GM21528 (cell line): ENCODE data around the gene NEFH.
"Not testable (repeated sequence)": the region's sequence is repeated elsewhere in the genome, so short reads cannot be mapped to it uniquely, and the experiment has no call there.

Experiments
- ATAC-seq: cut with Tn5 transposase; IDR thresholded peaks from one replicate; pipeline ENCODE4 v1.9.1; 2021; ENCODE audit warnings: mild to moderate bottlenecking, moderate library complexity; ENCODE audit not compliant: unreplicated experiment, low FRiP score

Gene NEFH

DNA sequence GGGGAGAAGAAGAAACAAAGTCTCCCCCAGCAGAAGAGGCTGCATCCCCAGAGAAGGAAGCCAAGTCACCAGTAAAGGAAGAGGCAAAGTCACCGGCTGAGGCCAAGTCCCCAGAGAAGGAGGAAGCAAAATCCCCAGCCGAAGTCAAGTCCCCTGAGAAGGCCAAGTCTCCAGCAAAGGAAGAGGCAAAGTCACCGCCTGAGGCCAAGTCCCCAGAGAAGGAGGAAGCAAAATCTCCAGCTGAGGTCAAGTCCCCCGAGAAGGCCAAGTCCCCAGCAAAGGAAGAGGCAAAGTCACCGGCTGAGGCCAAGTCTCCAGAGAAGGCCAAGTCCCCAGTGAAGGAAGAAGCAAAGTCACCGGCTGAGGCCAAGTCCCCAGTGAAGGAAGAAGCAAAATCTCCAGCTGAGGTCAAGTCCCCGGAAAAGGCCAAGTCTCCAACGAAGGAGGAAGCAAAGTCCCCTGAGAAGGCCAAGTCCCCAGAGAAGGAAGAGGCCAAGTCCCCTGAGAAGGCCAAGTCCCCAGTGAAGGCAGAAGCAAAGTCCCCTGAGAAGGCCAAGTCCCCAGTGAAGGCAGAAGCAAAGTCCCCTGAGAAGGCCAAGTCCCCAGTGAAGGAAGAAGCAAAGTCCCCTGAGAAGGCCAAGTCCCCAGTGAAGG is 9.2 kb downstream of the NEFH start:
- not testable (repeated sequence) for ATAC-seq

DNA sequence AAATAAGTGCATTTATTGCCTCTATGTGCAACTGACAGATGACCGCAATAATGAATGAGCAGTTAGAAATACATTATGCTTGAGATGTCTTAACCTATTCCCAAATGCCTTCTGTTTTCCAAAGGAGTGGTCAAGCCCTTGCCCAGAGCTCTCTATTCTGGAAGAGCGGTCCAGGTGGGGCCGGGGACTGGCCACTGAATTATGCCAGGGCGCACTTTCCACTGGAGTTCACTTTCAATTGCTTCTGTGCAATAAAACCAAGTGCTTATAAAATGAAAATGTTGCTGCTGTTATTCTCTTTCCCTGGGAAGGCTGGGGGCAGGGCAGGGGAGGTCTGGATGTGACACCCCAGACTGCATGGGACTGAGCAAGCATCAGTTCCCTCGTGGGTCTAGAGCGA is 11.0 kb downstream of the NEFH start:
- no peak for ATAC-seq

DNA sequence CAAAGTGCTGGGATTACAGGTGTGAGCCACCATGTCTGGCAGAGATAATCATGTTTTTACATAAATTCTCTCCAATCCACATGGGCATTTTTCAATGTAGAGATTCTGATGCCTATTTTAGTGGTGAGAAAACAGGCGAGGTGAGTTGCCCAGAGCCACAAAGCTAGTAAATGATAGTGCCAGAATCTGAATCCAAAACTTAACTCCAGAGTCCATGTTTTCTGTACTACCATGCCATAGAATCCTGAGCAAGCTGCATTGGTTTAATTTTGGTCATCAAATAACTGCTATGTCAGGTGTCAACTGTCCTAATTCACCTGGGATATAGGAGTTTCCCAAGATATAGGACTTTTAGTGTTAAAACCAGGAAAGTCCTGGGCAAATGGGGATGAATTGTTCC is 13.6 kb downstream of the NEFH start:
- no peak for ATAC-seq

DNA sequence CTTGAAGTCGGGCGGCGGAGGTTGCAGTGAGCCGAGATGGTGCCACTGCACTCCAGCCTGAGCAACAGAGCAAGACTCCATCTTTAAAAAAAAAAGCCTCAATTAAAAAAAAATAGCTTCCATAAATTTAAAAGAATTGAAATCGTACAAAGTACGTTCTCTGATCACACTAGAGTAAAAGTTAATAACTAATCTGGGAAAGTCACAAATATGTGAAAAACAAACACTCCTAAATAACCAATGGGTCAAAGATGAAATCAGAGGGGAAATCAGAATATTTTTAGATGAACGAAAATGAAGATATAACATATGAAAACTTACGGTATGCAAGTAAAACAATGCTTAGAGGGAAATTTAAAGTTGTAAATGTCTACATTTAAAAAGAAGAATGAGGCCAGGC is 19.8 kb downstream of the NEFH start:
- ATAC-seq, result no peak

- no peak for ATAC-seq
Observed at GRCh38 chr22:29503811-29504372, 23.9 kb downstream of the NEFH start.

GRCh38 chr22:29509298-29509697 is 29.3 kb downstream of the NEFH start:
- ATAC-seq, result no peak

DNA sequence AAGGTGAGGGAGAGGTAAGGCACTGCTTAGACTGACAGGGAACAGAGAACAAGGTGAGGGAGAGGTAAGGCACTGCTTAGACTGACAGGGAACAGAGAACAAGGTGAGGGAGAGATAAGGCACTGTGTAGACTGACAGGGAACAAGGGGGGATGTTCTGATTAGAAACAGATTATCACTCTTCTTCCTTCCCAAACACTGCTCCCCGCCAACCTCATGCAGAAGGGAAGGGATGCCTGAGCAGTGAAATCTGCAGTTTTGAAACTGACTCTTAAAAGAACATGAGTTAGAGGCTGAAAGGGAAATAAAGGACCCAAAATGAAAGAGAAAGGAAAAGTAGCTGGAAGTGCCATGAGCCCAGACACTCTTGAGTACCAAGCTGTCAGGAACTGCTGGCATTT is 29.8 kb downstream of the NEFH start:
- no peak for ATAC-seq

- ATAC-seq, result no peak
Observed at GRCh38 chr22:29510542-29510941, 30.5 kb downstream of the NEFH start.

DNA sequence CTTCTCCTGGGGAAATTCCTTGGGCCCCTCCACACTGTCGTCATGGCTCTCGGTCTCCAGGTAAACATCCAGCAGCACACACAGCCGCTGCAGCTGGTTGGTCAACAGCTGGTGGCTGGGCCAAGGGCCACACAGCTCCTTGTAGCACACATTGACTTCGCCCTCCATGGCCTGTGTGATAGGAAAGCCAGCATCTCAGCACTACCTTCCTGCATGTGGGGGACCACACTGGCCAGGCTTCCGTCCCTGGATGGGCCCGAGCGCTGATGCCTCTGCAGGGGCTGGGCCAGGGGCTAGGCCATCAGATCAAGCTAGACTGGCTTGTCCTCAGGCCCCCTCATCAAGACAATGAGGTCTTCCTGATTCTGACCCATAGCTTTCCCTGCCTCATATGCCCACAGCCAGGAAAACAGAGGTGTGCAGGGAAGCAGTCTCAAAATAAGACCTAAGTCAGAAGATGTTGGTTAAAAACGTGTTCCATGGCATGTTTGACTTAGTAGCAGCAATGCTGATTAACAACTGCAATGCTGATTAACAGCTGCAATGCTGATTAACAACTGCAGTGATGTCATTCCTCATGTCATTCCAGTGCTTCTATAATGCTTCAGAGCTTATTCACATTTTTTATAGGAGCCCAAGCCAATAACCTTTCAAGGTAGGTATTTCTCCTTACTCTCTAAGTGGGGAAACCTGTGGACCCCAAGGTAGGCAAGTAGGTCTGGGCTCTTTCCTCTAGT is 31.3 kb downstream of the NEFH start:
- no peak for ATAC-seq

DNA sequence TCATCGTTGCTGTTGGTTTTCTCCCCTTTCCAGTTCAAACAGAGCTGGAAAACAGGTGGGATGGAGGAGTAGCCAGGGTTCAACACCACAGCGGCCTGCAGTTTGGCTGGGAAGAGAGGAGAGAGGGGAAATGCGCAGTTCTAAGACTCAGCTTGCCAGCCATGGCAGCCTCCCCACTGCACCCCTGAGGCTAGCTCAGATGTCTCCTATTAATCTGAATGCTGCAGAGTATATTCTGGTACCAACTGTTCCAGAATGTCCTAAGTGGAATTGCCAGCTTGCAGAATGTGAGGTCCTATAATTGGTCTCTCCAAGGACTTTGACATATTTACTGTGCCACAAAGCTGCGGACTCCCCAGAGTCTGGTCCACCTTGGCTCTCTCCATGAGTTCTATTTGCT is 32.0 kb downstream of the NEFH start:
- no peak for ATAC-seq

DNA sequence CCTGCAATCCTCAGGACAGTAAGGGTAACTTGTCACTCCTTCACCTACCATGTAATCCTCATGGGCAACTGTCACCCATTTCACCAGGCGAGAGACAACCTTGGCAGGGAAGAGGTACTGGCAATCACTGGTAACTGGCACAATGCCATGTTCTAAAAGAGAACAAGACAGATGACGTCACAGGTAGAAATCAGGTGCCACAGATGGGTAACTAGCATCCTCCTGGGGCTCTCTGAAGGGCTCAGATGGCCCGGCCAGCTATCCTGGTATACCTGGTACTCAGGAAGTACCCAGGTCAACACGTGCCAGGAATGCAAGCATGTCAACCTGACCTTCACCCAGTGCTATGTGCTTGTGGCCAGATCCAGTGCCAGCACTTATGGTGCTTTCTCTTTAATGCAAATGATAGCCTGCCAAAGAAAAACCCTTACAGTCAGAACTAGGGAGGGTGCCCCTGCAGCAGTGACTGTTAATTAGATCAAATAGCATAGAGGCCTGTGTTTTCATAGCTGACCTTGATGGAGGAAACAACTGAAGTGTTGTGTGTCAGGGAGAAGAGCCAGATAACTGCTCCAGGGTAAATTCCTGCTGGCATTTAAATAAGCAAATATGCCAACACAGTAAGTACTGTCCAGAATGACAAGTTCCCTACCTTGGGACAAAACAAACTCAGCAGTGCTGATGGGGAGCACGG is 37.3 kb downstream of the NEFH start:
- ATAC-seq, result no peak

DNA sequence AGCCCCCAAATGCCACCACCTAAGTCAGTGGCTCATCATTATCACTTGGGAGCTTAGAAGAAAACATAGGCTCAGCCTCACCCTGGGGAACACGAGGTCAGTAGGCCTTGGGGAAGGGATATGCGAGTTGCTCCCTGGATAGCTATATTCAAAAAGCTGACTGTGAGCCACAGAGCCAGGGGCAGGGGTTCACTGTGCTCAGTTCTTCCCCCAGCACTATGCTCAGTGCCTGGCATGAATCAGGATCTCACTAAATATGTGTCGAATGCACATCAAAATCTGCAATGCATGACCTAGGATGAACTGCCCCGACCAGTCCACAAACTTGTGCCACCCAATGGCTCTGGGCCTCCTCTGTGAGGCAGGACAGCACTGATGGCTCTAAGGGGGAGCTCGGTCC is 38.4 kb downstream of the NEFH start:
- ATAC-seq, result no peak

DNA sequence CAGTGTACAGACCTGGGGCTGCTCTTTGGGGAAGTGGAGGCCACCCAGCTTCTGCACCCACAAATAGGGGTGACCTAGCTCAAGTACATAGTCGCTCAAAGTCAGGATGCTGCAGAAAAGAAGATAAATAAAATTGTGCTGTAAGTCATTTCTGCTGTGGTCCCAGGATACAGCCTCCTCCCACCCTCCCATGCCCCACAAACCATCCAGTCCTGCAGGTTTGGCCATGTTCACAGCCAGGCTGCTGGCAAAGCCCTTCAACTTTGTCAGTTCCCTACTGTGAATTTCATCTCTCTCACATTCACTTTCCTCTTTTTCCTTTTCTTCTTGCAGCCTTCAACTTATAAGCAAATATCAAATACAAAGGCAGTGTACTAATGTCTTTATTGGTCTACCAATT is 40.0 kb downstream of the NEFH start:
- no peak for ATAC-seq

DNA sequence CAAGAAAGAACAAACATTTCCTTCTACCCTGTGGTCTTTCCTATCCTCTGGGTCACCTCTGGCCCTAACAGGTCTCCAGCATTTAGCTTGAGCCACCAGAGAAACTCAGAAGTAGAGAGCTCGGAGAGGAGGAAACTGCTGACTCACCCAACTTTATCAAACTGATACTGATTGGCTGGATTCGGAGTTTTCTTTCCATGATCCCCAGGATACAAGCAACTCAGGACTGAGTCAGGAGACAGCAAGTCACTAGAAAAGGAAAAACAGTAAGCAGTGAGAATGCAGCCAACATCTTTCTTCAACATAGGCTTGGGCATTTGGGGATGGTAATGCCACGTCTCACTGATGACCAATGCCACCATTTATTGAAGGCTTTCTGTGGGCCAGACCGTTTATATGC is 40.8 kb downstream of the NEFH start:
- no peak for ATAC-seq

GRCh38 chr22:29521526-29521925 is 41.5 kb downstream of the NEFH start:
- ATAC-seq, result no peak

- no peak for ATAC-seq
Observed at GRCh38 chr22:29523761-29524160, 43.7 kb downstream of the NEFH start.

DNA sequence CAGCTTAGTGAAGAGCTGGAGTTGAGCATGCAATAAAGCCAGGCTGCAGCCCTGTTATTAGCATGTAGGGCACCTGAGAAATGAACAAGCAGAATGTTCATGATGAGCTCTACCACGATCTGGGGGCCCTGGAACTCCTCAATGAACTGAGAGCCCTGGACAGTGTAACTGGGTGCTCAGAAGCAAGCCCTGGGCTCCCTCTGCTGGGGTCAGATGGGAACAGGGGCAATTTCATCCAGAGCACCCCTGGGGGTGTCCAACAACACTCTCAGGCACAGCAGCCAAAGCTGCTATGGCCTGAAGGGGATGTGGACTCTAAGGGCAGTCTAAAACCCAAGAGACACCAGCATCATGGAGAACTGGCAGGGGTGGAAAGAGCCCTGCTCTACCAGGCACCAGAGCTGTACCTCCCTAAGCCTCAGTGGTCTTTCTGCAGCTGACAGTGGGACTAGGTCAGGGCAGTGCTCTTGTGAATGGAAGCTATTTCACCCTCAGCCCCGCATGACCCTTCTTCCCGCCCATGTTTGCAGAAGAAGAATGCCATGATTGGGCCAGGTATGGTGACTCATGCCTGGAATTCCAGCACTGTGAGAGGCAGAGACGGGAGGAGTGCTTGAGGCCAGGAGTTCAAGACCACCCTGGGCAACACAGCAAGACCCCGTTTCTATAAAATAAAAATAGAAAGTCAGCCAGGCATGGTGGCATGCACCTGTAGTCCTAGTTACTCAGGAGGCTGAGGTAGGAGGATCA is 44.6 kb downstream of the NEFH start:
- ATAC-seq, result no peak

GRCh38 chr22:29528144-29528543 is 48.1 kb downstream of the NEFH start:
- no peak for ATAC-seq

GRCh38 chr22:29530716-29531115 is 50.7 kb downstream of the NEFH start:
- no peak for ATAC-seq

DNA sequence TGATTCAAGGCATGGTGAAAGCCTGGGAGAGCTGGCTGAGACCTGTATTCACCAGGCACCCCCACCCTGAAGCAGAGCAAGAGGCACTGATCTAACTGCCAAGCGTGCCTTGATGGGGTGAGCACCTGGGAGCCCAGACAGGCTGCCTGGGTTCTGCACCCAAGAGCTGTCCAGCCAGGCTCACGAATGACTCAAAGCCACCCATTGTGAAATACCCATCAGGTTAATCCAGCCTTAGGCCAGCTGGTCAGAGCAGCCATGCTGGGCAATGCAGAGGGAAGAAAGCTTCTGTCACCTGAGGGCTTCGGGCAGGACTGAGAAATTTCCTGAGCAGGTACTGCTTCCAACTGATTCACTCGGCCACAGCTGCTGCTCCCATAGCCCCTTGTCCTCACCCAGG is 51.4 kb downstream of the NEFH start:
- no peak for ATAC-seq

- ATAC-seq, result no peak
Observed at GRCh38 chr22:29536411-29536810, 56.4 kb downstream of the NEFH start.
